Loucy (cell line): ENCODE measurements around the gene TNNI3K.

Source experiments
- EZH2phosphoT487 ChIP-seq: fragments of 200-600 bp; IDR thresholded peaks from 2 replicates; pipeline ENCODE4 v1.6.1; 2018; ENCODE audit warnings: antibody characterized with exemption, mild to moderate bottlenecking, moderate library complexity, borderline replicate concordance
- TF ChIP-seq, protein P1 (sequence below): fragments of 200-600 bp; sonication (generic); conservative IDR thresholded peaks from 2 replicates; pipeline ENCODE4 v1.5.1; 2014; ENCODE audit warnings: mild to moderate bottlenecking, antibody characterized with exemption, low read length

- TF ChIP-seq, protein P1, sequence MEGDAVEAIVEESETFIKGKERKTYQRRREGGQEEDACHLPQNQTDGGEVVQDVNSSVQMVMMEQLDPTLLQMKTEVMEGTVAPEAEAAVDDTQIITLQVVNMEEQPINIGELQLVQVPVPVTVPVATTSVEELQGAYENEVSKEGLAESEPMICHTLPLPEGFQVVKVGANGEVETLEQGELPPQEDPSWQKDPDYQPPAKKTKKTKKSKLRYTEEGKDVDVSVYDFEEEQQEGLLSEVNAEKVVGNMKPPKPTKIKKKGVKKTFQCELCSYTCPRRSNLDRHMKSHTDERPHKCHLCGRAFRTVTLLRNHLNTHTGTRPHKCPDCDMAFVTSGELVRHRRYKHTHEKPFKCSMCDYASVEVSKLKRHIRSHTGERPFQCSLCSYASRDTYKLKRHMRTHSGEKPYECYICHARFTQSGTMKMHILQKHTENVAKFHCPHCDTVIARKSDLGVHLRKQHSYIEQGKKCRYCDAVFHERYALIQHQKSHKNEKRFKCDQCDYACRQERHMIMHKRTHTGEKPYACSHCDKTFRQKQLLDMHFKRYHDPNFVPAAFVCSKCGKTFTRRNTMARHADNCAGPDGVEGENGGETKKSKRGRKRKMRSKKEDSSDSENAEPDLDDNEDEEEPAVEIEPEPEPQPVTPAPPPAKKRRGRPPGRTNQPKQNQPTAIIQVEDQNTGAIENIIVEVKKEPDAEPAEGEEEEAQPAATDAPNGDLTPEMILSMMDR: no peak
- no peak for TF ChIP-seq EZH2phosphoT487
These were observed 2.6 kb downstream of the TNNI3K start for GRCh38 chr1:74237787-74238186.
